Amniotic epithelial cell (primary cell): ENCODE data around the gene FREM1.
"Not testable (repeated sequence)": the region's sequence is repeated elsewhere in the genome, so short reads cannot be mapped to it uniquely, and the experiment has no call there.

ENCODE experiments used
- DNase-seq: peaks from one replicate; pipeline ENCODE4 v3.0.0-alpha.2; 2010; ENCODE audit warnings: low read depth

The FREM1 gene, protein sequence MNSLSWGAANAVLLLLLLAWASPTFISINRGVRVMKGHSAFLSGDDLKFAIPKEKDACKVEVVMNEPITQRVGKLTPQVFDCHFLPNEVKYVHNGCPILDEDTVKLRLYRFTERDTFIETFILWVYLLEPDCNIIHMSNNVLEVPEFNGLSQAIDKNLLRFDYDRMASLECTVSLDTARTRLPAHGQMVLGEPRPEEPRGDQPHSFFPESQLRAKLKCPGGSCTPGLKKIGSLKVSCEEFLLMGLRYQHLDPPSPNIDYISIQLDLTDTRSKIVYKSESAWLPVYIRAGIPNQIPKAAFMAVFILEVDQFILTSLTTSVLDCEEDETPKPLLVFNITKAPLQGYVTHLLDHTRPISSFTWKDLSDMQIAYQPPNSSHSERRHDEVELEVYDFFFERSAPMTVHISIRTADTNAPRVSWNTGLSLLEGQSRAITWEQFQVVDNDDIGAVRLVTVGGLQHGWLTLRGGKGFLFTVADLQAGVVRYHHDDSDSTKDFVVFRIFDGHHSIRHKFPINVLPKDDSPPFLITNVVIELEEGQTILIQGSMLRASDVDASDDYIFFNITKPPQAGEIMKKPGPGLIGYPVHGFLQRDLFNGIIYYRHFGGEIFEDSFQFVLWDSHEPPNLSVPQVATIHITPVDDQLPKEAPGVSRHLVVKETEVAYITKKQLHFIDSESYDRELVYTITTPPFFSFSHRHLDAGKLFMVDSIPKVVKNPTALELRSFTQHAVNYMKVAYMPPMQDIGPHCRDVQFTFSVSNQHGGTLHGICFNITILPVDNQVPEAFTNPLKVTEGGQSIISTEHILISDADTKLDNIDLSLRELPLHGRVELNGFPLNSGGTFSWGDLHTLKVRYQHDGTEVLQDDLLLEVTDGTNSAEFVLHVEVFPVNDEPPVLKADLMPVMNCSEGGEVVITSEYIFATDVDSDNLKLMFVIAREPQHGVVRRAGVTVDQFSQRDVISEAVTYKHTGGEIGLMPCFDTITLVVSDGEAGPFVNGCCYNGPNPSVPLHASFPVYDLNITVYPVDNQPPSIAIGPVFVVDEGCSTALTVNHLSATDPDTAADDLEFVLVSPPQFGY (N-terminal part only)

DNA sequence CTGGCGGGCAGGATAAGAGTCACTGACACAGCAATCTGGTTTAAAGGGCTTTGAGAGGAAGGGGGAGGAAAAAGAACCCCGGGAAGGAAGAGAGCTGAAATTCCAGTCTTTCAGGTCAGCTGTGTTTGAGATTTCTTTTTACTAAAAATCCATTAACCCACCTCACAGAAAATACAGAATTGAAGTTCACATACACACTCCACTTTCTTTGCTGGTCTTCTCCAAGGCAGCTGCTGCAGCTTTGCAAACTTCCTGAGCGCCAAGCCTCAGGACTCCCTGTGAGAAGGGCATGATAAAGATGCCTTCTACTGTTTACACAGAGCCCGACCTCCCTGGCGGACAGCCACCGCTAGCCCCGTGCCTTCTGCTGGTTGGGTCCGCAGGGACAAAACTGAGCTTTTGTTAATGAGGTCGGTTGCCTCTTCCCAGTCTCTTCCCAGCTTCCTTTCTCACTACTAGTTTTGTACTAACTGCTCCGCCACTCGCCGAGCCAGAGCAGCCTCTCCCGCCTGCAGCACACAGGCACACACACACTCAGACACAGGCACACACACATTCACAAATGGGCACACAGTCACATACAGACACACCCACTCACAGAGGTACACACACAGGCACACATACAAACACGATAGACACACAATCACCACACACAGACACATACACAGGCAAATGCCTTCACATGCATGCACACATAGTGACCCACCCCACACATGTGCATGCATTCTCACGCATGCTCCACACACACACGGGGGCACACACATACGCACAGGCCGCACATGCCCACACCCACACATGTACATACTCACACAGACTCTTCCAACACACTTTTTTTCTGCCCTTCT is at the start of gene FREM1:
Gene FREM1 (minus strand): TSS at position 468 of the 845 bp plus-strand sequence. CDS start 41,451 bp downstream, outside the sequence.
- peak; percentile 15 for DNase-seq

DNA sequence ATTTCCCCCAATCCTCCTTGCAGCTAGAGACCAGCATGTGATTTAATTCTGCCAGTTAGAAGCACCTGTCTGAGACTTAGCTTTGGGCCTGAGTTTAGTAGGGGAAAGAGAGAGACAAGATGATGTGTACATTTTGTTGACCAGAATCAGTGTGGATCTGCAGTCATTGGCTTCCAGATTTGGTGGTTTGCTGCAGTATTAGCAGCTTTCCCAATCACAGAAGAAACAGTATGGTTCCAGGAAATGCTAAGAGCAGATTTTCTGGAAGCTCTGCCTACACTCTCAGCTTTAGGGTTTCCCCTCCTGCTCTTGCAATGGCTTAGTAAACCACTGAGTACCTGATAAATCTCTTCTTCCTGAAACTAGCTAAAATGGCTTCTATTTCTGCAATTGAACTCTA is 48.8 kb upstream of the FREM1 start:
- DNase-seq: no peak

DNA sequence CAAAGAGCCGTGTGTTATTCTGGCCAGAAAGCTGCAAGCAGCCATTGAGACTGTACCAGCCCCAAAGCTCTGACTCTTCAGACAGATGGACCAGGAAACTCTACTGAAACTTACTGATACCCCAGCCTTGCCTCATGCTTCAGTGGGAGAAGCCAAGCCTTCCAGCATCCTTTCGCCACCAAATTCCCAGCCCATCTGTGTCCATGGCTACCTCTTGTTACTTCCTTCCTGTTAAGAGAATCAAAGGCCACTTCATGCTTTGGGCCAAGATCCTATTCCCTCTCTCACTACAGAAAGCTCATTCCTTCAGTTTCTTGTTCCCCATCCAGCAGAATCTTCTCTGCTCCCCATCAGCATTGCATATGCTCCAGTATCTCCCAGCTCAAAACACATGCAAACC is 46.9 kb upstream of the FREM1 start:
- DNase-seq: no peak

DNA sequence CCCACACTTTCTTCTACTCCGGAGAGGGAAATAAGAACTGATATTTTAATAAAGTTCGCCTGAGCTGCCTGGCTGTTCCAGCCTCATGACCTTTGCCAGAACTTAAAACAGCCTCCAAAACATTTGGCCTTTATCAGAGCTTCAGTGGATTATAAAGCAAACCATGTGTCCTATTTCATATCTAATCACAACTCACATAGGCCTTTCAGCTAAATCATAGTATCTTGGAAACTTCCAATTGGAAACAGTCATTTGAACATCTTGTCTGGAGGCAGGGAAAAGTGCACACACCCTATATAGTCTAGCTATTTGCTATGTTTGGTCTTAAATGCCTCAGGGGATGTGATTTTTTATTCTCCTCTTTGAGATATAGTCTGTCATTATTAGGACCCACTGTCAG is 46.0 kb upstream of the FREM1 start:
- no peak for DNase-seq

DNA sequence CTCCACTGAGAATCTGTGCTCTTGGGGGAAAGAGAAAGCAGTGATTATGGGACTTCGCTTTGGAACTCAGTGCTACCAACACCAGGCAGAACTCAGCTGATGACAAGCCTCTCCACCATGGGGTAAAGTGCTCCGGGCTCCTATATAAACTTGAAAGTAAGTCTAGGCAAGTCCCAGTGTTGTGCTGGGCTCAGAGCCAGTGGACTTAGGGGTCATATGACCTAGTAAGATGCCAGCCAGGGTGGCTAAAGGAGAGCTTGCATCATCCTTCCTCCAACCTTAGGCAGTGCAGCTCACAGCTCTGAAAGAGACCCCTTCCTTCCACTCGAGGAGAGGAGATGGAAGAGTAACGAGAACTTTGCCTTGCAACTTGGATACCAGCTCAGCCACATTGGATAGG is 35.1 kb upstream of the FREM1 start:
- no peak for DNase-seq

DNA sequence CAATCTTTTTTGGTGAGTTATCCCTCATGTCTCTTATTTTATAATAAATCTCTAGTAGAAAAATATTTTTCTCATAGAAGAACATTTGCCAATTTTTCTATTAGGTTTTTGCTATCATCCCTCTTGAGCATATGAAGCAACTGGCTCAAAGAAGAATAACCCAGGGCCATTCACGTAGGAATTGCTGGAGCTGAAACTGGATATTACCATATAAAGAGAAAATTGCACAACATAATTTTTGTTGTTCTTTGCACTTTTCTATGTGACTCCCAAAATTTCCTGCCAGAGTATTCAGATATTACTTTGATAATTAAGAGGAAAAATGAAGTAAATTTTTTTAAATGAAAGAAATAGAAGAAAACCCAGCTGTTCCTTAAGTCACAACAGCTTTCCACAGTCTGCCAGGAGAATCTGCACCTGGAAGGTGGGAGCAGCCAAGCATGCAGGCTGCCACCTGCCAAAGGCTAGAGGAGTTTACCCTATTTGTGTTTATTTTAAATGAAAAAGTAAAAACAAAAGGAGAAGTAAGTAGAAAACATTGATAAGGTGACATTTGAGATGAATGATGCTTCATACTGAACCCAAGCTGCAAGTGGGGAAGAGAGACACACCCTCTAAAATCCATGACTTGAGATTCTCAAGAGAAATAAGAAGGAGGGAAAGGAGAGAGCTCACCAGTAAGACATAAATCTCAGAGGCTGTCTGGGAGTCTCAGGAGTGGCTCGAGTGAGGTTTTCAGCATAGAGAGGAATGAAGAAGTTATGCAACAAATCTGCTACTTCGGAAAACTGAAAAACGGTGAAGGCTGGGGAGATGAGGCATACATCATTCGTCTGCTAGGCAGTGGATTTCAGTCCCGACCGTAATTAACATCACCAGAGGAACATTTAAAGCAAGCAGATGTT is 31.5 kb upstream of the FREM1 start:
- DNase-seq: peak; percentile 90

DNA sequence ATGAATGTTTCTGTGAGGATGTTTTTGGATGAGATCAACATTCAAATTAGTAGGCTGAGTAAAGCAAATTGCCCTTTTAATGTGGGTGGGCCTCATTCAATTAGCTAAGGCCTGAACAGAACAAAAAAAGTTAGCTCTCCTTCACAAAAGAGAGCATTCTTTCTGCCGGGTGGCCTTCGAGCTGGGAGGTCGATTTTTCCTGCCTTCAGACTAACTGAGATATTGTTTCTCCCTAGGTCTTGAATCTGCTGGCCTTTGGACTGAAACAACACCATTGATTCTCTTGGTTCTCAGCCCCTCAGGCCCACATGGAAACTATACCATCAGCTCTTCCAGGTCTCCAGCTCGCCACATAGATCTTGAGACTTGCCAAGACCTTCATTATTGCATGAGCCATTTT is 29.1 kb upstream of the FREM1 start:
- DNase-seq: no peak

DNA sequence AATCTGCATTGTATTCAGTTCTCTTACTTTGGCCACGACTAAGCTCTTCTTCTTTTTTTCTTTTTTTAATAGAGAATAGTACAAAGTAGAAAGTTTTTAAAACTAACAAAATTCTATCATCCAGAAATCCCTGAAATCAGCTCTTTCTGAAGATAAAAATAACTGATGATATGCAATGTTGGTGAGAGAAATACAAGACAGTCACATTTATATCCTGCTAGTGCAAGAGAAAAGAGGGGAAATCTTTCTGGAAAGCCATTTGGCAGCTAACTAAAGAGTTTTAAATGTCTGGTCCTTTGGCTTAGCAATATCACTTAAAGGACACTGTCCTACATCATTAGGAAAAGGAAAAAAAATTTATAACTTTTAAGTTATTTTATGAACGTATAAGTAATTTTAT is 27.0 kb upstream of the FREM1 start:
- DNase-seq: no peak

DNA sequence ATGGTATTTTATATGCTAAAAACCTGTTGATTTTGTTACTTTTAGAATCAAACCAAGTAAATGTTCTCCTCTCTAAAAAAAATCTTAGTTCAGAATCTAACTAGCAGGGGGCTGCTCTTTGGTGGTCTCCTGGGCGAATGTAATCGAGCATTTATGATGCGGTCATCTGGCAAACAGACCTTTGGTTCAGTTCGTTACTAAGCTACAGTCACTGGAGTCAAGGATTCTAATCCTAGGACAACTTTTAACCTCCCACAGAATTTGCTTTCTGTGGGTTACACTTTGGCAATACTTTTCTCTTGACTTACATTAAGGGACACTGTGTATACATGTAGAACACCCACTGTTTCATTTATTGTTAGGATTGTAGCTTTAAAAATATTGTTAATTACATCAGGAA is 26.3 kb upstream of the FREM1 start:
- DNase-seq: no peak

DNA sequence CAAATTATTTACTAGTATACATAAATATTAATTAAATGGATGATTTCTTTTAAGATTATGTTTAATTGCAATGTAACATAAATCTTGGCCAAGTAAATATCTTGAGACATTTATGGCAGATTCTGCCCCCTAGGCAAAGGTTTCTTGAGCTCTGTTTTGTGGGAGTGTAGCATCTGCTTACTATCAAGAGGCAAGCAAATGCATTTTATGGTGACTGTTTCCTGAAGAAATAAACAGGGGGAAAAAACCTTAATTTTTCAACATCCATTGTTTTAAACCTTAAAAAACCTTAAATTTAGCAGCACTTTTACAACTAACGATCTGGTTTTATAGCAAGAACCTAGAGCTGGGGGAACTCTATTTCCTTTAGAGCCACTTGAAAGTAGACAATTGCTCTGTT is 25.7 kb upstream of the FREM1 start:
- DNase-seq: peak; percentile 58

DNA sequence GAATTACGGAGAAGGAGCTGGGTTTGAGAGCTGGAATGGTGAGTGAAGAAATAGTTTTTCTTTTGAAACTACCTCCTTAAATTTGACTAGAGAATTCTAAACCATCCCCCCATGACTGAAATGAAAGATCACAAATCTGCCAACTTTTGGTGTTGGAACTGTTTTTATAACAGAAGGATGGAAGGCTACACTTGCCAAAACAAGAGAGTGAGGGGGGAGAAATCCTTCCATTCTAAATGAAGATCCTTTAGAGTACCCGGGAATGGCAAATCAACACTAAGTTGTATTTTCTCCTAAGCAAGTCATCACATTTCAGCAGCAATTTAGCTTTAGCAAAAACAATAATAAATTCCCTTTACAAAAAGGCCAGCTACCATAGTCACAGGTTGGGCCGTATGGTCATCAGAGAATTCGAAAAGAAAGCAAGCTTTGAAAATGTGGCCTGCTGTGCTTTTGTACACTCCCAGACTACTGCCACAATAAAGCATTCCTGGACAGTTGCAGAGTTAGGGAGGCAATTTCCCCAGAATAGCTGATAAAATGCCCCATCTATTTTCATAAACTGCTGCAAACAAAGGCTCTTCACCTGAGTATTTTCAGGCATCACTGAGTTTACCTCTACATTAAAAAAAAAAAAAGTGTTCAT is 25.0 kb upstream of the FREM1 start:
- no peak for DNase-seq

DNA sequence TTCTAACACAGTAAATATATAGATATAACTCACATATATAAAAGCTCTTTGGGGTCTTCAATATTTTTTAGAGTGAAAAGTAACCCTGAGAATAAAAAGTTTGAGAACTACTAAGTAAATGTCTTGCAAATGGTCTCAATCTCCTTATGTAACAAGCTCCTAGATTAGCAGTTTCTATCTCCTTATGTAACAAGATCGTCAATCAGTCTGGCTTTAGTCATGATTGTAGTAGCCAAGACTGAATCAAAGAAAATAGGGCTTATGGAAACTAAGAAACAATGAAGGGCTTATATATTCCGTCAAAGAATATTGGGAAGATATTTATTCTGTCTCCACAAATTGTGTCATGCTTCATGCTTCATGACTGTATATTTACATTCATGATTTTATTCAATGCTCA is 22.4 kb upstream of the FREM1 start:
- no peak for DNase-seq

DNA sequence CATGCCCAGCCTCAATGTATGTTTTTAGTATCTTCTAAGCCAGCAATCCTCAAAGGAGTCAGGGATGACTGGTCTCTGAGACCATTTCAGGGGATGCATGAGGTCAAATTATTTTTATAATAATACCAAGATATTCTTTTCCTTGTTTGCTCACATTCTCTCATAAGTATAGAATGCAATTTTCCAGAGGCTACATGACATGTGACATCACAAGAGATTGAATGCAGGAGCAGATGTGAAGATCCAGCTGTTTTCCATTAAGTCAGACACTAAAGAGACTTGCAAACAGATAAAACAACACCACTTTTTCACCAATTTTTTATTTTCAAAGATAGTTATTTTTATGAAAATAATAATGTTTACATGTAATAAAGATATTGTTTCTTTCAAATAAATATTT is 22.0 kb upstream of the FREM1 start:
- DNase-seq: no peak

DNA sequence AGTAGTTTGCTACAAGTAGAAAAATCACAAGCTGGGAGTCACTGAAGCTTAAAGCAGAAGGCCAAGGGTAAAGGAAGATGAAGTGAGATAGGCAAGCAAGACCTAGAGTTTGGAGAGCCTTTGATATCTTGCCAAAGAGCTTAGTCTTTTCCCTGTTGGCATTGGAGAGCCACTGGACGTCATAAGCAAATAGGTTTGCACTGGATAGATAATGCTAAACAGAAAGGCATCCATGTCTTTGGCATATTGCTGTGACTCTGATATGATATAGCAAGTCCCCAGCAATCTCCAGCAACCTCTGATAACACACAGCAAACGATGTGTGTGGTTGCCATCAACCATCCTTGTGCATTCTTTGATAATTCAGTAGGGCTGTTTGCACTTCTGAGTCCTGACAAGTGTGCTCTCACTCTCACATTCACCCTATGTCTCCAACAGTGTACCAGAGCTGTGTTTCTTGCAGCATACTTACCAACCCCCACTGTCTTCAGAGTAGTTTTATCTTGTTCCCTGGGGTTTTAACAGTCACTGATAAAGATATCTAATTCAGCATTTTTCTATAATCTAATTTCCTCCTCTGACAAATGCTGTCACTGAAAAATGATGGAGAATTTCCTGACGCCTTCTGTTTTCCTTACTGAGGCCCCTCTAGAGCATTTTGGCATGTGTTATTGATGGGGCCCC is 16.9 kb upstream of the FREM1 start:
- peak; percentile 70 for DNase-seq

DNA sequence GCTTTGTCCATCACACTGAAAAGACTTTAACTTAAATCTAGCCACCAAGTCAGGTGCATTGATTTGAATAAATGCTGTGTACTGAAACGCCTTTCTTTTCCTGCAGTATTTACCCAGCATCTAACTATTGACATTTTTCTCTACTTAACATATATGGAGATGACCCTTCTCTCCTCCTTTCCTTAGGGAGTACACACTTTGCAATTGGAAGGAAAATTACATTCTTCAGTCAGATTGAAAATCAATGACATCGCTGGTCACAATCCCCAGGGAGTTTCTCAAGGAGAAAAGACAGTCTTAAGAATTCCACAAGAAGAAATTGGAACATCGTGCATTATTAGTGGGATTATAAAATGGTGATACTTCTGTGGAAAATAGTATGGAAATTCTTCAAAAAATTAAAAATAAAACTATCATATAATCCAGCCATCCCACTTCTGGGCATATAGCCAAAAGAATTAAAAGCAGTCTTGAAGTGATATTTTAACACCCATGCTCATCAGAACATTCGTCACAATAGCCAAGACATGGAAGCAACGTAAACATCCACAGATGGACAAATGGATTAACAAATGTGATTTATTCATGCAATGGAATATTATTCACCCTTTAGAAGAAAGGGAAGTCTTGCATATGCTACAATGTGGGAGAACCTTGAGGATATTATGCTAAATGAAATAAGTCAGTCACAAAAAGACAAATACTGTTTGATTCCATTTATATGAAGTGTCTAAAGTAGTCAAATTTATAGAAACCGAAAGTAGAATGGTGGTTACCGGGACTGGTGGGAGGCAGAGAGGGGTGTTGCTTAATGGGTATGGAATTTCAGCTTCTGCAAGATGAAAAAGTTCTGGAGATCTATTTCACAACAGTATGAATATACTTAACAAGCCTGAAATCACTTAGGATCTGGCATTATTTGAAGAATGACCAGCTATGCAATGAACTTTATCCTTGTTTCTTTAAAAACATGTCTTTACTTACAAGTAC is 14.3 kb upstream of the FREM1 start:
- DNase-seq: peak; percentile 97

DNA sequence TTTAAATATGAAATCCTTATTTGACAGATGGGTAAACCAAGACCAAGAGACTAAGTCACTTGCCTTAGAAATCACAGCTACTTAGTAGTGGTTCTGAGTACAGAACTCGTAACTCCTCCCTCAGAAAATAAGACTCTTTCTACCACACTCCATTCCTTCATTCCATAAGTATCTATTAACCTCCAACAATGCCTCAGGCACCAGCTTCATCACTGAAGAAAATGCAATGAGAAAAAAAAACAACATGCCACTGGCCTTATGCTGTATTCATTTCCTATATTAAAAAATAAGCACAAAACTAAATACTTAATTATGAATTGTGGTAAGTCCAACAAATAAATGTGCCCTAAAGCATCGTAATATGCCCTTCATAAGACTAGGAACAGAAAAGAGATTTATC is 13.5 kb upstream of the FREM1 start:
- DNase-seq: no peak

DNA sequence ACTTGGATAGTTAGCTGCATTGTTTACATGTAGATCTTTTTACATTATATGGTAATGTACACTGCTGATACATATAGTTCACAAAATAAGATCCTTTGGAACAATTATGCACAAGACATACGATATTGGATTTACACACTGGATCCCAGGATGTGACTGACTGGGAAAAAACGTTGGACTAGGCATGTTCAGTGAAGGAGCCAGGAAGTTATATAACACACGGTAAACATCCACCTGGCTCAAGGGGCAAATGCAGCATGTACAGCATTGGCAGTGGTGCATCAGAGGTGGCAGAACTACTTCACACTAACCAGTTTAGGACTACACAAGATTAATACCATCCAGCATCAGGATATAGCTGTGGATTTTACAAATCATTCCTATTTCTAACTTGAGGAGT is 10.6 kb upstream of the FREM1 start:
- DNase-seq: not testable (repeated sequence)

DNA sequence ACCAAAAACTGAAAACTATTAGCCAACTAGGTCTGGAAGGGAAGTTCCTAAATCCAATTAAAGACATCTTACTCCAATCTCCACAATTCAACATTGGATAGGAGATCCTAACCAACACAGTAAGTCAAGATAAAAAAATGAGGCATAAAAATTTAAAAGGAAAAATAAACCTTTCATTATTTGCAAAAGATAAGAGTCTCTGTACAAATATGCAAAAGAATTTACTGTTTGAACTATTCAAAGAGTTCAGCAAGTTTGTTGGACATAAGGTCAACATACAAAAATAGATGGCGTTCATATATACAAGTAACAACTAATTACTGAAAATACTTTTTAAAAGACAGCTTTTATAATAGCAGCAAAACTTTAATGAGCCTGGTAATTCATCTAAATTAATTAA is 3.1 kb upstream of the FREM1 start:
- DNase-seq: no peak
